ENCODE results near the gene DPP8. TPM values are rescaled to one million over a fixed set of nuclear protein-coding genes. Genes with fewer than 3 reads are reported as not detected.

The DPP8 gene
- total RNA-seq: 10 to 100 TPM; 32.7 to 39.6 TPM

GRCh38 chr15:65516997-65517865 is at the start of gene DPP8:
TSS of gene DPP8 (minus strand) at chr15:65517689. CDS start at chr15:65512553, 5,136 bp downstream.
- Histone ChIP-seq H3K9me3 (no peaks in the 10 kb centered on the region), H3K27ac (peak within 1 kb of the TSS; percentile 77 to 84), H3K27me3 (replicated peaks; ENCODE audit: insufficient read depth) (no peaks in the 10 kb centered on the region), H3K36me3 (no peaks in the 10 kb centered on the region), H3K4me3 (peak within 1 kb of the TSS; percentile 98 to 99), H3K4me1 (replicated peaks) (peaks cover 7% of the 10 kb centered on the region)
- intact Hi-C loops (cut with DNase I): no loop called here
- TF ChIP-seq POLR2AphosphoS5 (IDR thresholded peaks at IDR 0.05): peak; percentile 94
- peak; percentile 64 to 89 (median 86) for TF ChIP-seq CTCF (IDR thresholded peaks at IDR 0.05)
- peak; percentile 15 for TF ChIP-seq POLR2A (IDR thresholded peaks at IDR 0.05)
- peak; percentile 86 for DNase-seq (ENCODE audit: low spot score)
- WGBS: under 1% methylated on average over 60 of the region's 75 CpGs

GRCh38 chr15:65561934-65562333 is 44.4 kb upstream of the DPP8 start:
- DNase-seq (ENCODE audit: low spot score): no peak
- no peak overlapping the region for H3K27ac ChIP-seq
- no peaks in the 10 kb centered on the region for H3K4me1 ChIP-seq (replicated peaks)
- intact Hi-C loops (cut with DNase I): no loop called here
- H3K9me3 ChIP-seq: no peaks in the 10 kb centered on the region
- H3K27me3 ChIP-seq (replicated peaks; ENCODE audit: insufficient read depth): no peaks in the 10 kb centered on the region
- 58% methylated on average over 6 of the region's 6 CpGs for WGBS
- TF ChIP-seq CTCF (IDR thresholded peaks at IDR 0.05): no peak
- no peak for TF ChIP-seq POLR2AphosphoS5 (IDR thresholded peaks at IDR 0.05)
- TF ChIP-seq POLR2A (IDR thresholded peaks at IDR 0.05): no peak
- H3K4me3 ChIP-seq: no peak overlapping the region
- no peaks in the 10 kb centered on the region for H3K36me3 ChIP-seq

GRCh38 chr15:65559941-65560340 is 42.5 kb upstream of the DPP8 start:
- H3K27ac ChIP-seq: no peak overlapping the region
- no peaks in the 10 kb centered on the region for H3K9me3 ChIP-seq
- DNase-seq (ENCODE audit: low spot score): no peak
- no peak overlapping the region for H3K4me3 ChIP-seq
- no peak for TF ChIP-seq POLR2A (IDR thresholded peaks at IDR 0.05)
- TF ChIP-seq POLR2AphosphoS5 (IDR thresholded peaks at IDR 0.05): no peak
- TF ChIP-seq CTCF (IDR thresholded peaks at IDR 0.05): no peak
- no peaks in the 10 kb centered on the region for H3K27me3 ChIP-seq (replicated peaks; ENCODE audit: insufficient read depth)
- H3K4me1 ChIP-seq (replicated peaks): no peaks in the 10 kb centered on the region
- intact Hi-C loops (cut with DNase I): no loop called here
- H3K36me3 ChIP-seq: no peaks in the 10 kb centered on the region

- Histone ChIP-seq H3K36me3 (no peaks in the 10 kb centered on the region), H3K4me1 (replicated peaks) (no peaks in the 10 kb centered on the region), H3K27me3 (replicated peaks; ENCODE audit: insufficient read depth) (no peaks in the 10 kb centered on the region), H3K4me3 (no peak overlapping the region), H3K9me3 (no peaks in the 10 kb centered on the region), H3K27ac (no peak overlapping the region)
- TF ChIP-seq POLR2A (IDR thresholded peaks at IDR 0.05) (no peak), POLR2AphosphoS5 (IDR thresholded peaks at IDR 0.05) (no peak), CTCF (IDR thresholded peaks at IDR 0.05) (no peak)
- intact Hi-C loops (cut with DNase I): no loop called here
- no peak for DNase-seq (ENCODE audit: low spot score)
- 95% methylated on average over 6 of the region's 6 CpGs for WGBS
These were observed 41.7 kb upstream of the DPP8 start for GRCh38 chr15:65558997-65559760.

Measured in prostate gland (tissue), 2 donors.